CD4-positive, alpha-beta T cell treated with Interleukin-2 at 100 ng/mL for 4 hours (primary cell): Measurements from ENCODE around the gene RAB11B.
"Not testable (repeated sequence)": the region's sequence is repeated elsewhere in the genome, so short reads cannot be mapped to it uniquely, and the experiment has no call there.

Experiments used
- DNase-seq: peaks from one replicate; pipeline ENCODE4 v3.0.0-alpha.2; 2020; ENCODE audit warnings: low spot score

The RAB11B gene

DNA sequence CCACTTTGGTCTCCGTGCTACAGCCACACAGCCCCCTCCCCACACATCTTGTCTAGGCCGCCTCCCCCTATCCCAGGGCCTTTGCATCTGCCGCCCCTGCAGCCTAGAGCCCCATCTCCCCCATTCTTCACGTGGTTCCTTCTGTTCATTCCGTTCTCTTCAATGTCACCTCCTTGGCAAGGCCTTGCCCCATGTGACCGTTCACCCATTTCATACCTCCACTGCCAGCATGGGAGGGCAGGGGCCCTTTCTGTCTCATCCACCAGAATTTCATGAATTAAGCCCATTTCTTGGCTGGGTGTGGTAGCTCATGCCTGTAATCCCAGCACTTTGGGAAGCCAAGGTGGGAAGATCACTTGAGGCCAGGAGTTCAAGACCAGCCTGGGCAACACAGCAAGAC, 38.9 kb downstream of the RAB11B start:
- DNase-seq = no peak

GRCh38 chr19:8429826-8430225, 39.7 kb downstream of the RAB11B start:
- no peak for DNase-seq

DNA sequence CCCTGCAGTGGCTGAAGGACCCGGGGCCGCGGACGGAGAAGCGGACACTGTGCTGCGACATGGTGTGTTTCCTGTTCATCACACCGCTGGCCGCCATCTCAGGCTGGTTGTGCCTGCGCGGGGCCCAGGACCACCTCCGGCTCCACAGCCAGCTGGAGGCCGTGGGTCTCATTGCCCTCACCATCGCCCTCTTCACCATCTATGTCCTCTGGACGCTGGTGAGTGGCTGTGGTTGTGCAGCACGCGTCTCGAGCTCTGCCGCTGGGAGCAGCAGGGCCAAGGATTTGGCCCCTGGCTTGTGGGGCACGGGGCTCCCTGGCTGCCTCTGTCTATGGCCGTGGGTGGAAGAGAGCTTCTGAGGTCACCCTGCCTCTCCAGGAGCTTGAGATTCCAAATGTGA, 40.5 kb downstream of the RAB11B start:
- no peak for DNase-seq

DNA sequence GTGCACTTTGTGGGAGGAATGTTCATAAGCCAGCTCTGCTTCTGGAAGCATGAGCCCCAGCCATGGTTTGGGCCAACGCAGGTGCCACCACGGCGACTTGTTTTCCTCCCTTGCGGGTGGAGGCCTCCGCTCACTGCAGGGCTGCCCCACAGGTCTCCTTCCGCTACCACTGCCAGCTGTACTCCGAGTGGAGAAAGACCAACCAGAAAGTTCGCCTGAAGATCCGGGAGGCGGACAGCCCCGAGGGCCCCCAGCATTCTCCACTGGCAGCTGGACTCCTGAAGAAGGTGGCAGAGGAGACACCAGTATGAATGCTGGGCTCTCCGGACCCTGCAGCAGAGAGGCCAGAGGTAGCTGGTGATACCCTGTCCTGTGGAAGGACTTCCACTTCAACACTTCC, 48.1 kb downstream of the RAB11B start:
- DNase-seq = no peak

GRCh38 chr19:8441725-8442544, 51.8 kb downstream of the RAB11B start:
- no peak for DNase-seq

GRCh38 chr19:8444140-8444676, 54.0 kb downstream of the RAB11B start:
- not testable (repeated sequence) for DNase-seq

GRCh38 chr19:8444677-8445487, 54.7 kb downstream of the RAB11B start, which contains the start of gene HNRNPM:
HNRNPM (plus strand) TSS chr19:8444975; CDS start chr19:8444999, 24 bp downstream.
- peak; percentile 100 for DNase-seq

- DNase-seq = peak; percentile 24
These were observed 55.4 kb downstream of the RAB11B start for GRCh38 chr19:8445488-8446001.

GRCh38 chr19:8446061-8446709, 56.0 kb downstream of the RAB11B start:
- no peak for DNase-seq

DNA sequence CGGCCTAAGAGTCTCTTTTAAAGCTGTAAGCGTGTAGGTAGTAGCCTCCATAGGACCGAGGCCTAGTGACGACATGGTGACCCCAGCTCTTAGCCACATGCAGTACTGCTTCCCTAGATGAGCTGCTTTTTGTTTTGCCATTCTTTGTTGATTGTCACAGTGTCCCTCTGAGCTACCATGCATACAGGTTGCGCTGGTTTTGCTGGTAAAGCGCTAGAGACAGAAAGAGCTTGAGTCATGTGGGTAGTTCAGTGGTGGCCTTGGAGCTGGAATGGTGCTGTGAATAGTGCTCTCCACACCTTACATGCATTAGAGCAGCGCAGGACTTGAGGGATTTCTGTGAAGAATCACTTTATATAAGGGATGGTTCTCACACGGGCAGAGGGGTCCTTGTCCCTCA, 59.7 kb downstream of the RAB11B start:
- DNase-seq = no peak

DNA sequence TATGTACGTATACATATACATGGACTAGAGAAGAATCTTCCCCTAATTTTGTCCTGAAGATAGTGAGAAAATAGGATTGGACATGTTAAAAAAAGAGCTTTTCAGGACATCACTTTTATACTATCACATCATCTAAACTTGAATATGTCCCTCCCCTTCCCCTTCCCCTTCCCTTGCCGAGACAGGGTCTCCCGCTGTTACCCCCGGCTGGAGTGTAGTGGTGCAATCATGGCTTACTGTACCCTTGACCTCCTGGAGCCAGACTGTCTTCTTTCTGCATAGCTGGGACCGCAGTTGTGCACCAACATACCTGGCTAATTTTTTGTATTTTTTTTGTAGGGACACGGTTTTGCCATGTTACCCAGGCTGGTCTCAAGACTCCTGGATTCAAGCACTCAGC, 61.2 kb downstream of the RAB11B start:
- DNase-seq = no peak

- peak; percentile 40 for DNase-seq
These were observed 61.7 kb downstream of the RAB11B start for GRCh38 chr19:8451885-8452284.

- DNase-seq = no peak
These were observed 62.4 kb downstream of the RAB11B start for GRCh38 chr19:8452446-8453123.

DNA sequence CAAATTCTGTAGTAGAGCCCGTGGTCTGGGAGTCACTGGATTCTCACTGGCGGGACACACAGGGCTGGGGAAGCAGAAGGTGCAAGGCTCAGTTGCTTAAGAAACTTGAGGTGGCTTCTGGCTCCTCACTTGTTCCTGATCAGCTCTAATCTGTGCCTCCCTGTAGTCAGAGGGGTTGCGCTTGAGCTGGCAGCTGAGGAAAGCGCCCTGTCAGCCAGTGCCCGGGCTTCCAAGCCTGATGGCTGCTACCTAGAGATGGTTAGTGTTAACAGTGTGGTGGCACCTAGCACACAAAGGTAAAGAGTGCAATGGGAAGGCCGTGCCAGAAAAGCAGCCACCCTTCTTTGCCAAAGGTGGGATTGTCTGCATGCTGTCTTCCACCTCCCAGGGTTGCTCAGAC, 63.5 kb downstream of the RAB11B start:
- no peak for DNase-seq
